Sigmoid colon (tissue), 3 donors: ENCODE measurements around the gene RAET1G.

Source experiments
- CTCF ChIP-seq, 4 experiments: fragments of 450-650 bp in 3 of 4; fragments of 200-600 bp in 1 of 4; IDR thresholded peaks; one replicate each; pipeline ENCODE4 v1.5.1; 2016 to 2019; ENCODE audit warnings: antibody characterized with exemption in 4 of 4, mild to moderate bottlenecking in 3 of 4, moderate library complexity in 2 of 4
- POLR2A ChIP-seq, 2 donors: fragments of 450-650 bp; IDR thresholded peaks; one replicate each; pipeline ENCODE4 v1.6.1; 2016; ENCODE audit warnings: antibody characterized with exemption in 2 of 2, mild to moderate bottlenecking in 2 of 2, moderate library complexity in 2 of 2

- no peak for TF ChIP-seq CTCF (IDR thresholded peaks at IDR 0.05)
- no peak for TF ChIP-seq POLR2A (IDR thresholded peaks at IDR 0.05)
These were observed 35.6 kb downstream of the RAET1G start for GRCh38 chr6:149887343-149887742.
